ENCODE results near the gene PBX4.

DNA sequence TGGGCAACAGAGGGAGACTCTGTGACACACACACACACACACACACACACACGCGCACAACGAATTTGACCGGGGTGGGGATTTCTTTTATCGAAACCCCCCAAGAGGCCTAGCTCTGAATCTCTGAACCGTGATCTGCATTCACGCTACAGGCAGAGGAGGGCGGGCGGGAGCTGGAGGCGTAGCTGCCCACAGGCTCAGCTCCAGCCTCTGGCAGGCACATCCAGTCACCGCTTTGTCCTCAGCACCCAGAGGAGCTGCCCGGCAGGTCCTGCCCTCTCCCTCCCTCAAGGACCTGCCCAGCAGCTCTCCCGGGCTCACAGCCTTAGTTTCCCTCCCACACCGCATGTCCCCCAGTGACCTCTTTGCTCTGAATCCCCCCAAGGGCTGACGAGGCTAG is 60.4 kb downstream of the PBX4 start:
- TF ChIP-seq, protein P1, sequence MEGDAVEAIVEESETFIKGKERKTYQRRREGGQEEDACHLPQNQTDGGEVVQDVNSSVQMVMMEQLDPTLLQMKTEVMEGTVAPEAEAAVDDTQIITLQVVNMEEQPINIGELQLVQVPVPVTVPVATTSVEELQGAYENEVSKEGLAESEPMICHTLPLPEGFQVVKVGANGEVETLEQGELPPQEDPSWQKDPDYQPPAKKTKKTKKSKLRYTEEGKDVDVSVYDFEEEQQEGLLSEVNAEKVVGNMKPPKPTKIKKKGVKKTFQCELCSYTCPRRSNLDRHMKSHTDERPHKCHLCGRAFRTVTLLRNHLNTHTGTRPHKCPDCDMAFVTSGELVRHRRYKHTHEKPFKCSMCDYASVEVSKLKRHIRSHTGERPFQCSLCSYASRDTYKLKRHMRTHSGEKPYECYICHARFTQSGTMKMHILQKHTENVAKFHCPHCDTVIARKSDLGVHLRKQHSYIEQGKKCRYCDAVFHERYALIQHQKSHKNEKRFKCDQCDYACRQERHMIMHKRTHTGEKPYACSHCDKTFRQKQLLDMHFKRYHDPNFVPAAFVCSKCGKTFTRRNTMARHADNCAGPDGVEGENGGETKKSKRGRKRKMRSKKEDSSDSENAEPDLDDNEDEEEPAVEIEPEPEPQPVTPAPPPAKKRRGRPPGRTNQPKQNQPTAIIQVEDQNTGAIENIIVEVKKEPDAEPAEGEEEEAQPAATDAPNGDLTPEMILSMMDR (conservative IDR thresholded peaks at IDR 0.05; ENCODE audit: low read length), result no peak
- TF ChIP-seq EZH2phosphoT487 (IDR thresholded peaks at IDR 0.05; ENCODE audit: borderline replicate concordance, low read depth, low read length), result no peak
